D721Med (cell line): ENCODE measurements around the gene PRMT5.

Experiments used
- DNase-seq: peaks from one replicate; pipeline ENCODE4 v3.0.0; 2011; ENCODE audit warnings: low spot score; ENCODE audit not compliant: insufficient read length
- FAIRE-seq: peaks from 2 replicates; lab custom pipeline; 2011; peaks lifted over from hg19 to GRCh38; lab: Jason Lieb, UNC
- CTCF ChIP-seq: IDR thresholded peaks from 2 replicates; pipeline ENCODE4 v1.5.1; 2012; ENCODE audit warnings: mild to moderate bottlenecking, control low read depth; ENCODE audit not compliant: insufficient read depth; ENCODE audit errors: missing control alignments

Gene PRMT5

DNA sequence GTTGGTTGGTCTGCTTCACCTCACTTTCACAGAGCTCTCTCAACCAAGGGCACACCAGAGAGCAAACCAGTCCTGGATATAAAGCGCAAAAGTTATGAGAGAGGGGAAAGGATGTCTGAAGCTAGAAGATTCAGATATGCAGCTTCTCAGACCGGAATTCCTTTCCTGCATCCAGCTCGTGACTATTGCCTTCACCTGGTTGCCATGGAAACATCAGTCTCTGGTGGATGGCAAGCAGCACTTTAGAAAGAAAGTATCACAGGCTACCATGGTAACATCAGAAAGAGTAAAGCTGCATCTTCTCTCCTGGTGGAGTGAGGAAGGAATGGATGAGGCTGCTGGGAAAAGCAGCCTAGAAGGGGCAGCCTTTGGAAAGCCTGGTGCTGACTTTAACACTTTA, 32.4 kb downstream of the PRMT5 start:
- FAIRE-seq (no peak), DNase-seq (no peak)
- TF ChIP-seq CTCF: no peak

GRCh38 chr14:22896356-22896755, 32.8 kb downstream of the PRMT5 start:
- FAIRE-seq: no peak
- DNase-seq: no peak
- TF ChIP-seq CTCF: no peak

- FAIRE-seq: no peak
- TF ChIP-seq CTCF: no peak
- DNase-seq: no peak
Observed at GRCh38 chr14:22895402-22895801, 33.8 kb downstream of the PRMT5 start.

DNA sequence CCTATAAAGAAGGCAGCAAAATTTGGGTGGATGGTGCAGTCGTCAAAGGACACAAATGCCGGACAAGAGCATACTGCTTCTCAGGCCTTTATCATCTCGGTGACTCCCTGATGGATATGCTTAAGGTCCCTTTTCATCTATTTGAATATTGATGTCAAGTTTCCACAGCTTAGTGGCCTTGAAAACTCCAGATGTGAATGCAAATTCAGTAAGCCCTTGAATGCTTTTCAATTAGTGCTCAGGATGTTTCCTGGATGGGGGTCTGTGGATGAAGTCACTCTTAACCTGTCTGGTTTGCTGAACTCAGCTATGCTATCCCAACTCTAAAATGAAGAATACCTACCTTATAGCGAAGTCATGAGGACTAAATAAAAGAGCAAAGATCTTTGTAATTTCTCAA, 35.5 kb downstream of the PRMT5 start:
- DNase-seq (no peak), FAIRE-seq (no peak)
- no peak for TF ChIP-seq CTCF

- no peak for TF ChIP-seq CTCF
- DNase-seq: no peak
- no peak for FAIRE-seq
Observed at GRCh38 chr14:22892488-22892887, 36.7 kb downstream of the PRMT5 start.

GRCh38 chr14:22890416-22890815, 38.8 kb downstream of the PRMT5 start:
- no peak for DNase-seq
- no peak for FAIRE-seq
- TF ChIP-seq CTCF: no peak

GRCh38 chr14:22888662-22889061, 40.5 kb downstream of the PRMT5 start:
- FAIRE-seq: no peak
- TF ChIP-seq CTCF: no peak
- no peak for DNase-seq
